ENCODE measurements around the gene STK17B. TPM values are rescaled to one million over a fixed set of nuclear protein-coding genes. Genes with fewer than 3 reads are reported as not detected.
A peak's percentile ranks its signal among the peaks of the same experiment; 100 is the strongest.
"Not testable (repeated sequence)": the region's sequence is repeated elsewhere in the genome, so short reads cannot be mapped to it uniquely, and the experiment has no call there.

STK17B gene
- polyA plus RNA-seq, 4 donors = 9.4 to 13.2 (median 10.6) TPM

DNA sequence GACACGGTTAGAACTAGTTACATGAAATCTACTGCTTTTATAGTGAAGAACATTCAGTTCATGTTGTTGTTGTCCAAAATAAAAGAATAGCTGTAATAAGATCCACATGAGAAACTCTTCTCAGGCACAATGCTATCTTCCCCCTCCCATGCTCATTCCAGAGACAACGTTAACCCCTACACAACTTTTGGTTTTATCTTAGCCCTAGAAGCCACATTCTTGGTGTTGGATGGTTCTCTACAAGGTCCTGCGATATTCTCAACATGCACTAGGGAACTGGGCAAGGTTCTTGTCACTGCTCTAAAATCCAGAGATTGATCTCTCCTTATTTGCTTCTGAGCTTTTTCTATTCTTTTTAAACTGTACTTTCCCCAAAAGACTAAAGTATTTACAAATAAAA lies 51.5 kb downstream of the STK17B start:
- DNase-seq (ENCODE audit: low read depth in 4 of 4, low spot score in 2 of 4) = no peak

DNA sequence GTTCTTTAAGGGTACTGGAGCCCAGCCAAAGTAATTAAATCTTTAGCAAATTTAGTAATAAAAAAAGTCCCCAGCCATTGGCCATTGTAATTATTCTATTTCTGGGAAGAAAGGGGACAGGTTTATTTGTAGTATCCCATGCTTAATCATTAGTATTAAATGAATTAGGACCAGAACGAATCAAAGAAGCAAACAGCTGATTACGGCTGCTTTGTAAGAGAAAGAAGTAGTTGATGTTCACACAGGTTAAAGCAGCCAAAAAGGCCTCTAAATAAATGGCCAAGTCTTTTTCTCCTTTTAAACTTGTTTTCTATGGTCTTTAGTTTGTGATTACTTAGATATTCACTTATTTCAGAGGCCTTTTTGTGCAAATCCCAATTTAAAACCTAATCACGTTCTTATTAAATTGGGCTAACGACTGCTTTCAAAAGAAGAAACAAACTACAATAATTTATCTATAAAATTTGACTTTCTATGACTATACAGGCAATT lies 54.1 kb downstream of the STK17B start:
- DNase-seq (ENCODE audit: low read depth in 4 of 4, low spot score in 2 of 4) = no peak

DNA sequence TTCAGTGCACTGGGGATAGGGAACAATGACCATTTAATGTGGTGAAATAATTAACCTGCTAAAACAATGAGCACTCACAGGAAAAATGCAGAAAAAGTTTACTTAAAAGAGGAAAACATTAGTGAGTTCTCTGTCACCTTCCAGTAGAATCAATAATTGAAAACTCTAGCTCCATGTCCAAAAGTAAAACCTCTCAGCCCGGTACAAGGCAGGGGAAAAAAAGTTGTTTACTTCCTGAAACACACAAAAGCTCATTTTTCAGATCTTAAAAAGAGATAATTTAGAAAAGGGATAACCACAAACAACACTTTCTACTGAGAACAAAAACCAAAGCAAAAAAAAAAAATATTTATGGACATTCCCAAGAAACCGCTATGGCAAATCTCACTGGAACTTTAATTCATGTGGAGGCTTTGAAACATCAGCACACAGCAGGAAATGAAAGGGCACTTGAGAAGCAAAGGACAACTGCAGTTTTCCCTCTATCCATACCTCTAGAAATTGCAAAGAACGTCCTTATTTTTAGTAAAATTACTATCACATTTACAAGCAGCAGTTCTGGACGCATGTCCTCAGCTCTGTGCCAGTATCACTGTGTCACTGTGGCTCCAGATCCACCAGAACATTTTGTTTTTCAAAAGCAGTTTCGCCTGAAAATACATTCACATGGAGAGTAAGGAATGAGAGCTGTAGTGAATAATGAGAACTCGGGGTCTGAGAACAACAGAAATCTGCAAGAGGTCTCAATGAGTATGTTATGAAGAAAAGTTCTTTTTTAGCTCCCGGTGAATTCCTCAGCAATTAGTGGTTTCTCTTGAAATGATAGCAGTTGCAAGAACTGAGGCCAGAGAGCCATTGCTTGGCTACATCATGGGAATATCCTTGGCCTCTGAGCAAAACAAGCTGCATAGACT lies 58.1 kb downstream of the STK17B start:
- peak in 1 of 4 donors; percentile 15 for DNase-seq (ENCODE audit: low read depth in 4 of 4, low spot score in 2 of 4)

DNA sequence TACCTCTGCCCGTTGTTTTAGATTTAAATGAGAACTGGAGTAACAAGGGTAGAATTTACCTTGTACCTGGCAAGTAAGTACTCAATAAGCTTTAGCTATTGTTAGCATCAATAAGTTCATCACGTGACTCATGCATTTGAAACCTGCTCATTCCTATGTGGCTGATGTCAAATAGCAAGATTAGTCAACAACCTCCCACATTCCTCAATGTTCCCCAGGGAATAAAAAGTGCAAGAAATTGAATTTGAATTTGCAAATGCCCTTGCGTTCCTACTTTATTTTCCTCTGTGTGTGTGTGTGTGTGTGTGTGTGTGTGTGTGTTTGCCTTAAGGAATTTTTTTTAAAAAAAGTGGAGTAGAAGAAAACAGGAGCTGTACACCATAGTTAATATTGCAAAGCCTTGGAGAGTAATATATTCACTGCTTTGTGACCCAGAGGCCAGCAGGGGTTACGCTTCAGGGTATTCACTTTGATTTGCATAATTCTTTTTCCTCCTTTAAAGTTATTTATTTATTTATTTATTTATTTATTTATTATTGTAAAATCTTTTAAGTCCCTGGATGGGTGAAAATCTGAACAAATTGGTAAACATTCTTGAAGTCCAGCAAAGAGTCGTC lies 58.9 kb downstream of the STK17B start:
- DNase-seq (ENCODE audit: low read depth in 4 of 4, low spot score in 2 of 4) = peak in 1 of 4 donors; percentile 28

DNA sequence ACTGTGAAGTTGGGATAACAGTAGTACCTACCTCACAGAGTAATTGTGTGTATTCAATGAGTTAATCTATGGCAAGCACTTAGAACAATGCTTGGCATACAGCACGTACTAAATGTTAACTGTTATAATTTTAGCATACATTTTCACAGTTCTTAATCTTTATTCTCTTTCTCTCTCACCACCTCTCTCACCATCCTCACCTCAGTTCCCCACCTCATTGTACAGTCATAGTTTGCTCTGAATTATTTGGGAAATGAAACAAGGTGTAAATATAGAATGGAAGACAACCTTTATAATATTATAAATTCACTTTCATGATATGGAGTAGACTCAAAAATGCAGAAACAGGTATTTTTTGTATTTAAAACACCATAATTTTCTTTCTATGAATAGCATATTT lies 62.8 kb downstream of the STK17B start:
- no peak for DNase-seq (ENCODE audit: low read depth in 4 of 4, low spot score in 2 of 4)

DNA sequence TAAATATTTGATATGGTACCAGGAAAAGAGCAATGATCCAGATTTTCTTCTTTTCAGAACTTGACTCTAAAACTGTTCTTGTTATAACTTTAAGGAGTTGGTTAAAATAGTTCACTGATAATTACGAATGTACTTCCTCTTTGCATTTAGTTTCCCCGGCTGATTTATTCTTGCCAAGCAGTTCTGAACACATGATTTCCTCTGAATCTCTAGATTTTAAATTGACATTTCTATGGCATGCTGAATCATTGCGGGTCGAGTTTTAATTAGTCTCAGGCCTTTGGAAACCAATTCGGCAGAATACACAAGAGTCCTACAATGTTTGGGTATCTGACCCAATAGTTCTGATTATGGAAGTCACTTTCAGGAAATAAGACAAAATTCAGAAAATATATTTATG lies 65.4 kb downstream of the STK17B start:
- DNase-seq (ENCODE audit: low read depth in 4 of 4, low spot score in 2 of 4) = no peak

DNA sequence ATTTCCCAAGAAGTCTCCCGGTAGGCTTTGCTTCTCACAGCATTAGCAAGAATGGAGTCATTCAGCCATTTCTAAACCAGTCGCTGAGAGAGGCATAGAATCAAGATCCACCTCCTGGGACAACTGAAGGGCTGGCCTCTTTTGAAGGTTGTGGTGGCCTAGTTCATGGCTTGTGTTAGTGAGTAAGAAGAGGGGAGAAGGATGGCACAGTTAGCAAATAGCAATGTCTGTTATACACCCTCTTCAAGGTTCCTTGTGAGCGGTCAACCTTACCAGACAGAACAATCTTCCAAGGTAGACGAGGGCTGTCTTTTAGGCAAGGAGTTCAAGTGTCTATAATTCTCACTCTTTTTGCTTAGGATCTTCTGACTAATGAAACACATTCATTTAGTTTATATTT lies 67.3 kb downstream of the STK17B start:
- DNase-seq (ENCODE audit: low read depth in 4 of 4, low spot score in 2 of 4) = no peak

DNA sequence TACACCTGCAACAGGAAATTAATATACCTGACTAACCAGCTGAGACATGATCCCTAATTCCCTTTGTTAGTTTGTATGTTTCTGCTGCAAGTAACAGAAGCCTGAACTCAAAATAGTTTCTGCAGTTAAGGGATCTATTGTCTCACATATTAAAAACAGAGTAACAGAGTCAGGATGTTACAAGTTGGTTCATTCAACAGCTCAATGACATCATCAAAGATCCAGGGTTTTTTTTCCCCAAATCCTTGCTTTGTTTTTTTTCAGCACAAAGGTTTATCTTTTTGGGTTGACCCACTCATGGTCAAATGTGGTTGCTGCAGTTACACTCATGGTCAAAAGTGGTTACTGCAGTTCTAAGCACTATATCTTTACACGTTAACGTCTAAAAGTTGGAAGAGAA lies 67.8 kb downstream of the STK17B start:
- no peak for DNase-seq (ENCODE audit: low read depth in 4 of 4, low spot score in 2 of 4)

DNA sequence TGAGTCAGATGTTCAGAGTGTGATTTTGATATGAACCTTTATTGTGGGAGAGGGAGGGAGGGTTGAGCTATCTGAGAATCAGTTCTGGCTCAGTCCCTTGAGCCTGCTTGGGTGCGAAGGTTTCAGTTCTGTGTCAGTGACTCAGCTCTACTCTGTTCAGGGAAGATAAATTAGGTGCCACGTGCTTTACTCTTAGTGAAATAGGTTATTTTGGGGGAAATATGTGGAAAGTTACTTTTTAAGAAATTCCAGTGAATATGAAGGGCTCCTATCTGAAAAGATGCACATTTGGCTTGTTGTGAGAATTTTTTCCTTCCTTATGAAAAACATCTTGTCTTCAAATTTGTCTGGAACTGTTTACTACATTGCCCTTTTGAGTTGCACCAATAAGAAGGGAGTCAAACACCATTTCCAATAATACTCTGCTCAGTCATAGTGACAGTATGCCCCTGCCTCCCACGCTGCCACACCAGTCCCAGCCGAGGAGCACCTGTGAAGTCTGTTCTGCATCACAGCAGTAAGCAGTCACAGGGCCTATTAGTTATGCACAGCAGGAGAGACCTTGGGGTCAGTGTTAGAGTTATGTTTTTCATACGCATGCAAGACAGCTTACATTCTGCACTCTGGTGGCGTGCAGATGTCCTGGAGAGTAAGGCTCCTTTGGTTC lies 69.9 kb downstream of the STK17B start:
- no peak for DNase-seq (ENCODE audit: low read depth in 4 of 4, low spot score in 2 of 4)

DNA sequence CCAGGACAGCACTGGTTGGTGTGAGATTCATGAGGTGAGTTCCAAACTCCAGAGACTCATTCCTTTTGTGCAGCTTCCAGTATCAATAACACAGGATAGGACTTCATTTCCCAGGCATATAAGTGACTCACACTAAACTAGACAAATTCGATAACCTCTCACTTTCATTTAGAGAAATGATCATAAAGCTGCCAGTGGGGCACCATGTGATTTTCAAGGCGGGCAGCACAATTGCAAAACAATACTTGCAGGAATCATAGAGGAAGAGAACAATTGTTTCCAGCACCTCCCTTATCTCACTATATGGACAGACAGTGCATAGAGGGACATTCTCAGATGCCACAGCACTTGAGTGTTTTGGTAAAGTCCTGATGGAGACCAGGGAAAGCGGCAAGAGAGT lies 71.5 kb downstream of the STK17B start:
- no peak for DNase-seq (ENCODE audit: low read depth in 4 of 4, low spot score in 2 of 4)

DNA sequence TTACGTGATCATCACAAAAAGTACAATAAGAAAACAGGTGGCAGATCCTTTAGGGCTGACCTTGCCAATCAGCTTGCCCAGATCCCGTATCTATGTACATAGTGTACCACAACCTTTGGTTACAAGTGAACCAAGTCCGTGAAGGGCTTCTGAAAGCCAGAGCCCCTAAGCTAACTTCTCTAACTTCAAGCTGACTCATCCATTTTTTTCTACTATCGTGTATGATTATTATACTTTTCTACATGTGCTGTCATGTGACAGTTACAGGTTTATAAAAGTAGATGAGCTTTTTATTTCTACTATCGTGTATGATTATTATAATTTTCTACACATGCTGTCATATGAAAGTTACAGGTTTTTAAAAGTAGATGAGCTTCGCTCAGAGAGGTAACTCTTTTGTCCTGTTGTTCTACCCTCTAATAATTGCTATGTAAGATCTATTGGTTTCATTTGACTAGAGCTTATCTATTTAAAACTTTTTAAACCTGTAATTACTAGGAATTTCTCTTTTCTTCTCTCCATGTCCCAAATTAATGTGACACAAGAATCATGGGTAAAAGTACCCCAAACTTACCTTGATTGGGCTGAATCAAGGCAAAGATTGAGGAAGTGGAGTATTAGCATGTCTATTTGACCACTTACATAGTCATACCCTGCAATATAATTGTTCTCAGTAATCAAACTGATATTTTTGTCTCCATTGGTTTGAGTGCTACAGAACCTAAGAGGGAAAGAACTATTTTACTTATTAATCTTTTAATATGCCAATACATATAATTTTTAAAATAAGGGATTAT lies 73.3 kb downstream of the STK17B start:
- no peak for DNase-seq (ENCODE audit: low read depth in 4 of 4, low spot score in 2 of 4)

DNA sequence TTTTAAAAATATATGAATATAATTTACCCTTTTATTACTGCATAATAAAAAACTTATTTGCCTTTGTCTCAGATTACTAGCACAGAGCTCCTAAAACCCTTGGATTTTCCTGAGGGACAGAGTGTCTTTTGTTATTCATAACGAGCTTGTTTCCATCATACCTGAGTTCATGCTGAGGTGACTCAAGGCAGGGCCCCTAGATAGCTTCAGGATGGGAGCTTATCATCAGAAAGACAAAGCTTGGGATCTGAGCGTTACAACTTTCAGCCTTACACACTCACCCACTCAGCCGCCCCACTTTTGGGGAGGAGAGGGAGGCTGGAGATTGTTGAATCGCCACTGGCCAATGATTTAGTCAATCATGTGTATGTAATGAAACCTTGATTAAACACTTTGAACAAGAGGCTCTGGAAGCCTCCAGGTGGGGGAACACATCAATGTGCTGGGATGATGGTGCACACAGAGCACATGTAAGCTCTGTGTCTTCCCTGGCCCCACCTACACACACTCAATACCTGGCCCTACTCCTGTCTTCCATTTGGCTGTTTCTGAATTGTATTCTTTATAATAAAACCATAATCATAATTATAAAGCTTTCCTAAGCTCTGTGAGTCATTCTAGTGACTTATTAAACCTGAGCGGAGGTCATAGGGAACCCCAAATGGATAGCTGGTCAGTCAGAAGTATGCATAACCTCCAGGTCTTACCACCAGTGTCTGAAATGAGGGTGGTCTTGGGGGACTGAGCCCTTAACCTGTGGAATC lies 74.2 kb downstream of the STK17B start:
- no peak for DNase-seq (ENCODE audit: low read depth in 4 of 4, low spot score in 2 of 4)

DNA sequence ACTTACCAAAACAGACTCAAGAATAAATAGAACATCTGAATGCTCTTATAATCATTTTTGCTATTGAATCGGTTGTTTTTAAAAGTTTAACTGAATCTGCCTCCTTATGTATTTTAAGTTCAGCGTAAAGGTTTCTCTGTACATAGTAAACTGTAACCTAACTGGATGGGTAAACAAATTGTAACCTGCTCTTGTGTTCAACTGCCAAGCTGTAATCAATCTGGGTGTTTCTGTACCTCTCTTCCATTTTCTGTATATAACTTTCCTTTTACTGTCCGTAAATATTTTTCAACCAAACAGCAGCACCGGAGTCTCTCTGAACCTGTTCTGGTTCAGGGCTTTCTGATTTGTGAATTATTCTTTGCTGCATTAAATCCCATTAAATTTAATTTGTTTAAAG lies 75.1 kb downstream of the STK17B start:
- no peak for DNase-seq (ENCODE audit: low read depth in 4 of 4, low spot score in 2 of 4)

DNA sequence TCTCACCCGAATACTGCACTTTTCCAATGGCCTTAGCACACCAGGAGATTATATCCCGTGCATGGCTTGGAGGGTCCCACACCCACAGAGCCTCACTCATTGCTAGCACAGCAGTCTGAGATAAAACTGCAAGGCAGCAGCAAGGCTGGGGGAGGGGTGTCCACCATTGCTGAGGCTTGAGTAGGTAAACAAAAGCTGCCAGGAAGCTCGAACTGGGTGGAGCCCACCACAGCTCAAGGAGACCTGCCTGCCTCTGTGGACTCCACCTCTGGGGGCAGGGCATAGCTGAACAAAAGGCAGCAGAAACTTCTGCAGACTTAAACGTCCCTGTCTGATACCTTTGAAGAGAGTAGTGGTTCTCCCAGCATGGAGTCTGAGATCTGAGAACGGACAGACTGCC lies 81.9 kb downstream of the STK17B start:
- DNase-seq (ENCODE audit: low read depth in 4 of 4, low spot score in 2 of 4) = not testable (repeated sequence)

DNA sequence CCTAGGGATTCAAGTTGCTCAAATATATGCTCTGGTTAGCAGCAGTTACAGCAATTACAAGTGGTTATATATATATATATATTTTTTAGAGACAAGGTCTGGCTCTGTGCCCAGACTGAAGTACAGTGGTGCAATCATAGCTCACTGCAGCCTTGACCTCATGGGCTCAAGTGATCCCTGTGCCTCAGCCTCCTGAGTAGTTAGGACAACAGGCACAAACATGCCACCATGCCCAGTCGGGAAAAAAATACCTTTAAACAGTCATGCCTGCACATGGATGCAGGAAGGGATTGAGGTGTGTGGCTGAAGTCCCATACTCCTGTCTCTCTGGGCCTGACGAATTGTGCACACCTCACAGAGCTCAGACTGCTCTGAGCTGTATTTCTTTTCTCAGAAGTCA lies 83.2 kb downstream of the STK17B start:
- no peak for DNase-seq (ENCODE audit: low read depth in 4 of 4, low spot score in 2 of 4)

DNA sequence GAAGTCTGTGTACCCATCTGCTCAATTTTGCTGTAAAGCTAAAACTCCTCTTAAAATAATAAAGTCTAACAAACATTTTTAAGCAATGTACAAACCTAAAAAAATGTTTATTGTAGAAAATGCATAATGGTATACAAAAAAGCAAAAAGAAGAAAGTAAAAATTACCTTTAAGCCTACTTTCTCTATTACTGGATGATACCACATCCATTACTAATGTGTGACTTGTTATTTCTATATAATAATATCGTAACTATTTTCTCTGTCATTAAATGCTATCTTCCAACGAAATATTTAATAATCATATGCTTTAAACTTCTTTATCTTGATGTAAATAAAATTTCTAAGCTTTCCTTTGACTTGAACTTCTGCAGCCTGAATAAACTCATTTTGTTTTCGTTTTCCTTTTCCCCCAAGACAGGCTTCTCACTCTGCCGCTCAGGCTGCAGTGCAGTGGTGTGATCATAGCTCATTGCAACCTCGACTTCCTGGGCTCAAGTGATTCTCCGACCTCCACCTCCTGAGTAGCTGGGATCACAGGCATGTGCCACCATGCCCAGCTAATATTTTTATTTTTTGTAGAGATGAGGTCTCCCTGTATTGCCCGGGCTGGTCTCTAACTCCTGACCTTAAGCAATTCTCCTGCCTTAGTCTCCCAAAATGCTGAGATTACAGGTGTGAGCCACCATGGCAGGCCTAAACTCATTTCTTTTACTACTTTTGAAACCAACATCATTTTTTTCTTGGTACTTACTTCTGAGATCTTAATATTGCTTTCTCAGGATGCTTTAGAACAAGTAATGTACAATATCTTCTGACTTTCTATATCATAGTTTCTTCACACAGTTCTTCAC lies 84.6 kb downstream of the STK17B start:
- no peak for DNase-seq (ENCODE audit: low read depth in 4 of 4, low spot score in 2 of 4)

DNA sequence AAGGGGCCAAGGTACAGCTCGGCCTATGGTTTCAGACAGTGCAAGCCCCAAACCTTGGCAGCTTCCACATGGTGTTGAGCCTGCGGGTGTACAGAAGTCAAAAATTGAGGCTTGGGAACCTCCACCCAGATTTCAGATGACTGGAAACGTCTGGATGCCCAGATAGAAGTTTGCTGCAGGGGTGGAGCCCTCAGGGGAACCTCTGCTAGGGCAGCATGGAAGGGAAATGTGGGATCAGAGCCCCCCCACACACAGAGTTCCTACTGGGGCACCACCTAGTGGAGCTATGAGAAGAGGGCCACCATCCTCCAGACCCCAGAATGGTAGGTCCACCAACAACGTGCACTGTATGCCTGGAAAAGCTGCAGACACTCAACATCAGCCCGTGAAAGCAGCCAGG lies 87.8 kb downstream of the STK17B start:
- DNase-seq (ENCODE audit: low read depth in 4 of 4, low spot score in 2 of 4) = no peak
